Osteocyte (in vitro differentiated cells): ENCODE data around the gene THAP8. TPM values are rescaled to one million over a fixed set of nuclear protein-coding genes. Genes with fewer than 3 reads are reported as not detected.

ENCODE experiments used
- DNase-seq: peaks from one replicate; pipeline ENCODE4 v3.0.0; 2021; ENCODE audit warnings: mixed read lengths; ENCODE audit not compliant: unreplicated experiment; ENCODE audit errors: extremely low spot score
- H3K27ac Mint-ChIP-seq: one replicate; pipeline ENCODE4 v1.8.0; 2021; ENCODE audit warnings: mild to moderate bottlenecking, mixed read lengths; ENCODE audit not compliant: unreplicated experiment
- H3K27me3 Mint-ChIP-seq: one replicate; pipeline ENCODE4 v1.8.0; 2021; ENCODE audit warnings: mixed read lengths; ENCODE audit not compliant: unreplicated experiment
- H3K36me3 Mint-ChIP-seq: one replicate; pipeline ENCODE4 v1.8.0; 2021; ENCODE audit warnings: mixed read lengths; ENCODE audit not compliant: unreplicated experiment
- H3K4me1 Mint-ChIP-seq: one replicate; pipeline ENCODE4 v1.8.0; 2021; ENCODE audit warnings: mixed read lengths; ENCODE audit not compliant: unreplicated experiment
- H3K4me3 Mint-ChIP-seq: one replicate; pipeline ENCODE4 v1.8.0; 2021; ENCODE audit warnings: mild to moderate bottlenecking, moderate library complexity, mixed read lengths; ENCODE audit not compliant: unreplicated experiment
- H3K9me3 Mint-ChIP-seq: one replicate; pipeline ENCODE4 v1.8.0; 2021; ENCODE audit warnings: mixed read lengths; ENCODE audit not compliant: unreplicated experiment
- total RNA-seq: library from RNA; stranded (reverse); gene quantifications from 2 replicates; pipeline ENCODE4 v1.2.1, GENCODE V29; 2021
- TF ChIP-seq, protein P1 (sequence below): fragments of 200-600 bp; sonication (generic); IDR thresholded peaks from 2 replicates; pipeline ENCODE4 v1.5.0; 2021; ENCODE audit warnings: antibody characterized with exemption, mild to moderate bottlenecking, moderate library complexity

THAP8 gene
- total RNA-seq, 1 donor from 2014 or later, result 8.0 TPM

DNA sequence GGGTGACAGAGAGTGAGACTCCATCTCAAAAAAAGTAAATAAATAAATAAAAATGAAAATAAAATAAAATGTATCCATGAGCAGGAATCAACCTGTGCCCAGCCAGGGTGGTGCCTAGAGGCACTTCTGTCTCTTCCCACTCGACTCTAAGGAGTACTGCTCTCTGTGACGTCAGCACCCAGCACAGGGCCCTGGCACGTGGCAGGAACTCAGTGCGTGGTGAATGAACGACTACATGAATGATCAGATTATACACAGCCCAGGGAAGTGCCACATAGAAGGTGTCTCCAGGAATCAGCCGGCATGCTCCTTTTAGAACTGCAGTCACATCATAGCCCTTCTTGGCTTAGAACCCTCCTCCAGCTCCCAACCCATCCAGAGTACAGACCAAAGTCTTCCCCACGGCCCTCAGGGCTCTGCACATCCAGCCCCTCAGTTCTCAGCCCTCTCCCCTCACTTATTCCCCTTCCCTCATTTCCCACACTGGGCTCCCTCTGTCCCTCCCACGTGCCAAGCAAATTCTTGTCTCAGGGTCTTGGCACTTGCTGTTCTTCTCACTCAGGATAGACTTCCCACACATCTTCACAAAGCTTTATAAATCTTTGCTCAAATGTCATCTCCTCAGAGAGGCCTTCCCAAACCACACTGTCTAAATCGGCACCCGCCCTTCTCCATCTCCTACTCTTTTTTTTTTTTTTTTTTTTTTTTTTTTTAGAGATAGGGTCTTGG is 25.6 kb downstream of the THAP8 start:
- Mint-ChIP-seq H3K27me3 (no peaks in the 10 kb centered on the region), H3K27ac (no peak overlapping the region), H3K36me3 (peaks cover 26% of the 10 kb centered on the region), H3K4me1 (peaks cover 18% of the 10 kb centered on the region), H3K9me3 (no peaks in the 10 kb centered on the region), H3K4me3 (no peak overlapping the region)
- TF ChIP-seq, protein P1, sequence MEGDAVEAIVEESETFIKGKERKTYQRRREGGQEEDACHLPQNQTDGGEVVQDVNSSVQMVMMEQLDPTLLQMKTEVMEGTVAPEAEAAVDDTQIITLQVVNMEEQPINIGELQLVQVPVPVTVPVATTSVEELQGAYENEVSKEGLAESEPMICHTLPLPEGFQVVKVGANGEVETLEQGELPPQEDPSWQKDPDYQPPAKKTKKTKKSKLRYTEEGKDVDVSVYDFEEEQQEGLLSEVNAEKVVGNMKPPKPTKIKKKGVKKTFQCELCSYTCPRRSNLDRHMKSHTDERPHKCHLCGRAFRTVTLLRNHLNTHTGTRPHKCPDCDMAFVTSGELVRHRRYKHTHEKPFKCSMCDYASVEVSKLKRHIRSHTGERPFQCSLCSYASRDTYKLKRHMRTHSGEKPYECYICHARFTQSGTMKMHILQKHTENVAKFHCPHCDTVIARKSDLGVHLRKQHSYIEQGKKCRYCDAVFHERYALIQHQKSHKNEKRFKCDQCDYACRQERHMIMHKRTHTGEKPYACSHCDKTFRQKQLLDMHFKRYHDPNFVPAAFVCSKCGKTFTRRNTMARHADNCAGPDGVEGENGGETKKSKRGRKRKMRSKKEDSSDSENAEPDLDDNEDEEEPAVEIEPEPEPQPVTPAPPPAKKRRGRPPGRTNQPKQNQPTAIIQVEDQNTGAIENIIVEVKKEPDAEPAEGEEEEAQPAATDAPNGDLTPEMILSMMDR, result no peak
- no peak for DNase-seq

DNA sequence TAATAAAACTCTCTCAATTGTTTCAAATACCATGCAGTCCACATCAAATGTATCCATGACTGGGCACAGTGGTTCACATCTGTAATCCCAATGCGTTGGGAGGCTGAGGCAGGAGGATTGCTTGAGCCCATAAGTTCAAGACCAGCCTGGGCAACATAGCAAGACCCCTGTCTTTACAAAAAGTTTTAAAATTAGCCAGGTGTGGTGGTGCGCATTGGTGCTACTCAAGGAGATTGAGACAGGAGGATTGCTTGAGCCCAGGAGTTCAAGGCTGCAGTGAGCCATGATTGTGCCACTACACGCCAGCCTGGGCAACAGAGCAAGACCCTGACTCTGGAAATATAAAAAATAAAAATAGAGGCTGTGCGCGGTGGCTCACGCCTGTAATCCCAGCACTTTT is 26.4 kb downstream of the THAP8 start:
- H3K27me3 Mint-ChIP-seq, result no peaks in the 10 kb centered on the region

DNA sequence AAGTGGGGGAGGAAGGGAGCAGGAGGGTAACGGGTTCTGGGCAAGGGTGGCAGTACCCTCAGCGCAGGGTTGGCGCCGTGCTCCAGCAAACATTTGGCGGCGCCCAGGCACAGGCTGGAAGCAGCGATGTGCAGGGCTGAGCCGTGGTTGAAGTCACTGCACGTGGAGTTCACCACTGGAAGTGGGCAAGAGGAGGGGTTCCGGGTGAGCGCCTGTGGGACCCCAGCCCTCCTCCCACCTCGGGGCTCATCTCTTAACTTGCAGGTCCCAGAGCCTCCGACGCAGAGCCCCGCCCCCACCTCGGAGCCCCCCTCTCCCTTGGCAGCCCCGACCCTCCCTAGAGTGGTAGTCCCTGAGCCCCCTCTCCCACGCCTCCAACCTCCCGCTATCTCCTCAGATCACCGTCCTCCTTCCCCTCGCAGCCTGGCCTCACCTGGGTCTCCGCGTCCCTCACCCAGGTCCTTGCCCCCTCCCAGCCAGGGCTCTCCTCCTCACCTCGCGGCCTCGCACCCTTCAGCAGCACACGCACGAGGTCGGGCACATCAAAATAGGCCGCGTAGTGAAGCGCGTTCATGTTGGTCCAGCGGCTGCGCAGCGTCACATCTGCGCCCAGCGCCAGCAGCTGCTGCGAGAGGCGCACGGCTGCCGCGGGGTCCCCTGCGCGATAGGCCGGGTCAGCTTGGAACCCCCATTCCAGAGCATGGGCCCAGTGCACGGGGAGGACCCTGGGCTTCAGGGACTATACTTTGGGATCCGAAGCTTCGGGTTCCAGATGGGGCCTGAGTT is 27.8 kb downstream of the THAP8 start:
- H3K9me3 Mint-ChIP-seq, result no peaks in the 10 kb centered on the region
- peaks cover 33% of the 10 kb centered on the region for H3K36me3 Mint-ChIP-seq
- TF ChIP-seq, protein P1, result no peak
- no peaks in the 10 kb centered on the region for H3K27me3 Mint-ChIP-seq
- no peak overlapping the region for H3K4me3 Mint-ChIP-seq
- no peak for DNase-seq
- H3K4me1 Mint-ChIP-seq, result peaks cover 7% of the 10 kb centered on the region
- no peak overlapping the region for H3K27ac Mint-ChIP-seq

More for the DNA sequence above, 26.4 kb downstream of the THAP8 start:
- no peak overlapping the region for H3K27ac Mint-ChIP-seq
- H3K4me3 Mint-ChIP-seq, result no peak overlapping the region
- H3K36me3 Mint-ChIP-seq, result peaks cover 31% of the 10 kb centered on the region
- H3K9me3 Mint-ChIP-seq, result no peaks in the 10 kb centered on the region
- no peak for DNase-seq
- peaks cover 16% of the 10 kb centered on the region for H3K4me1 Mint-ChIP-seq
- TF ChIP-seq, protein P1, result no peak

DNA sequence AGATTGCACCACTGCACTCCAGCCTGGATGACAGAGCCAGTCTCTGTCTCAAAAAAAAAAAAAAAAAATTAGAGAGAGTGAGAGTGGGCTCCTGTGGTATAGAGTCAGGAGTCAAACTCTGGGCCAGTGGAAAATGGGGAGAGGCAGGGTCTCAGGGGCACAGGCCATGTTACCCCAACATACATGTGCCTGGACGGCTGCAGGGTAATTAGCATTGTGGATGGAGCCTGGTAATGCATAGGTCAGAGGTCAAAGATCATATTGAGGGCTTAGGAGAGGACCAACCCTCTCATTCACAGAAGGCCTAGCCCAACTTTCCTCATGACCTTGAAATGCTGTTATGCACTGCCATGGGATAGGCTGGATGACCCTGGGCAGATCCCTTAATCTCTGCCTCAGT is 28.5 kb downstream of the THAP8 start:
- no peak for DNase-seq
- Mint-ChIP-seq H3K4me3 (no peak overlapping the region), H3K9me3 (no peaks in the 10 kb centered on the region), H3K27me3 (no peaks in the 10 kb centered on the region), H3K4me1 (peaks cover 4% of the 10 kb centered on the region), H3K36me3 (peaks cover 35% of the 10 kb centered on the region), H3K27ac (no peak overlapping the region)
- TF ChIP-seq, protein P1, result no peak

DNA sequence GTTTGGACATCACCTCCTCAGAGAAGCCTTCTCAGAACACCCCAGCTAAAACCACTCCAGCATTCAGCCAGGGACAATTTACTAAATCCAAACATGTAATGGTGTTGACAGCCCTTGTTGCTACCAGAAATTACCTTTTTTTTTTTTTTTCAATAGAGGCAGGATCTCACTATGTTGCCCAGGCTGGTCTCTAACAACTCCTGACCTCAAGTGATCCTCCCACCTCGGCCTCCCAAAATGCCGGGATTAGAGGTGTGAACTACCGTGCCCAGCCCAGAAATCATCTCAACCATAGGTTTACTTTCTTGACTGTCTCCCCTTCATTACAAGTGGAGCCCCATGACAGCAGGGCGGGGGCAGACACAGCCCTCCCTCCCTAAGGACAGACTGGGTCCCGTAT is 30.7 kb downstream of the THAP8 start:
- Mint-ChIP-seq H3K36me3 (peaks cover 28% of the 10 kb centered on the region), H3K9me3 (no peaks in the 10 kb centered on the region), H3K4me3 (no peak overlapping the region), H3K4me1 (no peaks in the 10 kb centered on the region), H3K27ac (no peak overlapping the region), H3K27me3 (no peaks in the 10 kb centered on the region)
- DNase-seq, result no peak
- TF ChIP-seq, protein P1, result no peak
